Parathyroid adenoma (tissue), 2 donors: Measurements from ENCODE around the gene NXPE3.

Experiments
- H2AFZ ChIP-seq: fragments of 300-600 bp; sonication (generic); one replicate; pipeline ENCODE4 v1.7.0; 2017; ENCODE audit warnings: antibody characterized with exemption, mild to moderate bottlenecking
- H3K27ac ChIP-seq: fragments of 300-600 bp; sonication (generic); one replicate; pipeline ENCODE4 v1.7.0; 2017
- H3K27me3 ChIP-seq: fragments of 300-600 bp; sonication (generic); one replicate; pipeline ENCODE4 v1.7.0; 2017; ENCODE audit warnings: low read length; ENCODE audit not compliant: control insufficient read depth, insufficient read depth
- H3K36me3 ChIP-seq: fragments of 300-600 bp; sonication (generic); one replicate; pipeline ENCODE4 v1.7.0; 2017; ENCODE audit warnings: low read length; ENCODE audit not compliant: control insufficient read depth, insufficient read depth
- H3K4me1 ChIP-seq: fragments of 300-600 bp; sonication (generic); one replicate; pipeline ENCODE4 v1.7.0; 2017; ENCODE audit warnings: control low read depth
- H3K4me2 ChIP-seq: fragments of 300-600 bp; sonication (generic); one replicate; pipeline ENCODE4 v1.7.0; 2017; ENCODE audit warnings: low read length
- H3K4me3 ChIP-seq: fragments of 300-600 bp; sonication (generic); one replicate; pipeline ENCODE4 v1.7.0; 2017; ENCODE audit warnings: low read depth, low read length
- H3K79me2 ChIP-seq: fragments of 300-600 bp; sonication (generic); one replicate; pipeline ENCODE4 v1.7.0; 2017; ENCODE audit warnings: control low read depth
- H3K9ac ChIP-seq: fragments of 300-600 bp; sonication (generic); one replicate; pipeline ENCODE4 v1.7.0; 2017; ENCODE audit warnings: mild to moderate bottlenecking
- H3K9me3 ChIP-seq: fragments of 300-600 bp; sonication (generic); one replicate; pipeline ENCODE4 v1.7.0; 2017; ENCODE audit warnings: low read length; ENCODE audit not compliant: control insufficient read depth
- CTCF ChIP-seq: fragments of 300-600 bp; sonication (generic); IDR thresholded peaks from one replicate; pipeline ENCODE4 v1.7.0; 2017; ENCODE audit warnings: antibody characterized with exemption, mild to moderate bottlenecking
- donor health status: primary hyperparathyroidism.

The NXPE3 gene

DNA sequence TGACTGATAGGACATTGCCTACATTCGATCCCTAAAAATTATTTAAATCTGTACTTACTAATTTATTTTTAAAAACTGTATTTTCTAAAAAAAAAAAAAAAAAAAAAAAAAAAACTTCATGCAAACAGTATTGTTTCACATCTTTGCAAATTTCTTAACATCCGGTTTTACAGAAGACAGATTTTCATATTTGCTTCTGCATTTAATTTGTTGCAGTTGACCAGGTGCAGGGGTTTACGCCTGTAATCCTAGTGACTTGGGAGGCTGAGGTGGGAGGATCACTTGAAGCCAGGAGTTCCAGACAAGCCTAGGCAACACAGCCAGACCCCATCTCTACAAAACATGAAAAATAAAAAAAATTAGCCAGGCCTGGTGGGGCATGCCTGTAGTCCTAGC, 63.9 kb downstream of the NXPE3 start:
- H3K27ac ChIP-seq = no peak overlapping the region
- H3K4me2 ChIP-seq = no peak overlapping the region
- H3K27me3 ChIP-seq = no peaks in the 10 kb centered on the region
- H3K4me3 ChIP-seq = no peak overlapping the region
- H3K9ac ChIP-seq = no peak overlapping the region
- TF ChIP-seq CTCF = no peak
- no peaks in the 10 kb centered on the region for H3K9me3 ChIP-seq
- H3K36me3 ChIP-seq = no peaks in the 10 kb centered on the region
- no peaks in the 10 kb centered on the region for H3K79me2 ChIP-seq
- no peak overlapping the region for H2AFZ ChIP-seq
- no peaks in the 10 kb centered on the region for H3K4me1 ChIP-seq

DNA sequence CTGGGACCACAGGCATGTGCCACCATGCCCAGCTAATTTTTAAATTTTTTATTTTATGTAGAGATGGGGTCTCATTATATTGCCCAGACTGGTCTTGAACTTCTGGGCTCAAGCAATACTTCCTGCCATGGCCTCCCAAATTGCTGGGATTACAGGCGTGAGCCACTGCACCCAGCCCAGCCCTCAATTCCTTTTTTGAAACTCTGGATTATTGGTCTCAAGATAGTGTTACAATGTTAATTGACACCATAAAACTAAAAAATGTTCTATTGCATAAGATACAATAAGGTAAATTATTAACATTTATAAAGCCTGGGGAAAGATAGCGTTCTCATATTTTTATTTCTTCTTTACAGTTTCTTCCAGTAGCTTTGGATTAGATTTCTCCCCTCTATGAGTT, 66.4 kb downstream of the NXPE3 start:
- no peak overlapping the region for H3K9ac ChIP-seq
- peaks cover 6% of the 10 kb centered on the region for H3K4me1 ChIP-seq
- no peak overlapping the region for H3K4me2 ChIP-seq
- no peaks in the 10 kb centered on the region for H3K9me3 ChIP-seq
- no peaks in the 10 kb centered on the region for H3K27me3 ChIP-seq
- no peak overlapping the region for H3K27ac ChIP-seq
- H3K4me3 ChIP-seq = no peak overlapping the region
- TF ChIP-seq CTCF = no peak
- H3K36me3 ChIP-seq = no peaks in the 10 kb centered on the region
- H3K79me2 ChIP-seq = no peaks in the 10 kb centered on the region
- H2AFZ ChIP-seq = no peak overlapping the region

DNA sequence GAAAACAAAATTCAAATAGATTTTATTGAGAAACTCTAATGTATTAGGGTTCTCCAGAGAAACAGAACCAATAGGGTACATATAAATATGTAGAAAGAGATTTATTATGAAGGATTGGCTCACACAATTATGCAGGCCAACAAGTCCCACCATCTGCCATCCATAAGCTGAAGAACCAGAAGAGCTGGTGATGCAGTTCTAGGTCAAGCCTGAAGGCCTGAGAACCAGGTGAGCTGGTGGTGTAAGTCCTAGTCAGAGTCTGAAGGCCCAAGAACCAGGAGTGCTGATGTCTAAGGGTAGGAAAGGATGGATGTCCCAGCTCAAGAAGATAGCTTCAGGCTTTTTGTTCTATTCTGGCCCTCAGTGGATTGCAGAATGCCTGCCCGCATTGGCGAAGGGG, 67.7 kb downstream of the NXPE3 start:
- Histone ChIP-seq H3K27ac (no peak overlapping the region), H3K27me3 (no peaks in the 10 kb centered on the region), H3K4me1 (peaks cover 6% of the 10 kb centered on the region), H3K4me3 (no peak overlapping the region), H3K9me3 (no peaks in the 10 kb centered on the region), H3K36me3 (no peaks in the 10 kb centered on the region), H3K9ac (no peak overlapping the region), H3K79me2 (peaks cover 4% of the 10 kb centered on the region), H2AFZ (no peak overlapping the region), H3K4me2 (no peak overlapping the region)
- no peak for TF ChIP-seq CTCF

DNA sequence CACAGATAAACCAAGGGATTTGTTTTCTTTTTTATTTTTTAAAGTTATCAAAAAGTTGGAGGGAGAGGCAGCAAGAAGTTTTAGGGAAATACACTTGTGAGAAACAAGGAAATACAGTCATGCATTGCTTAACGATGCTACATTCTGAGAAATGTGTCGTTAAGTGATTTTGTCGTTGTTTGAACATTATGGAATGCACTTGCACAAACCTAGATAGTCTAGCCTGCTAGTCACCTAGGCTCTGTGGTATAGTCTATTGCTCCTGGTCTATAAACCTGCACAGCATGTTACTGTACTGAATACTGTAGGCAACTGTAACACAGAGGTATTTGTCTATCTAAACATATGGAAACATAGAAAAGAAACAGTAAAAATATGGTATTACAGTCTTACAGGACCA, 68.3 kb downstream of the NXPE3 start:
- TF ChIP-seq CTCF = no peak
- Histone ChIP-seq H3K36me3 (no peaks in the 10 kb centered on the region), H3K79me2 (peaks cover 4% of the 10 kb centered on the region), H3K9ac (no peak overlapping the region), H3K9me3 (no peaks in the 10 kb centered on the region), H3K27ac (no peak overlapping the region), H3K27me3 (no peaks in the 10 kb centered on the region), H3K4me2 (no peak overlapping the region), H2AFZ (no peak overlapping the region), H3K4me3 (no peak overlapping the region), H3K4me1 (peaks cover 6% of the 10 kb centered on the region)

GRCh38 chr3:101848326-101848725, 69.3 kb downstream of the NXPE3 start:
- Histone ChIP-seq H3K4me3 (peak overlapping the region; percentile 83), H3K9ac (no peak overlapping the region), H2AFZ (peak overlapping the region; percentile 81), H3K4me1 (peaks cover 6% of the 10 kb centered on the region), H3K36me3 (no peaks in the 10 kb centered on the region), H3K27me3 (no peaks in the 10 kb centered on the region), H3K79me2 (peaks cover 4% of the 10 kb centered on the region), H3K27ac (peak overlapping the region; percentile 88), H3K4me2 (peak overlapping the region; percentile 65), H3K9me3 (no peaks in the 10 kb centered on the region)
- no peak for TF ChIP-seq CTCF
